ENCODE measurements around the gene TBC1D8.

DNA sequence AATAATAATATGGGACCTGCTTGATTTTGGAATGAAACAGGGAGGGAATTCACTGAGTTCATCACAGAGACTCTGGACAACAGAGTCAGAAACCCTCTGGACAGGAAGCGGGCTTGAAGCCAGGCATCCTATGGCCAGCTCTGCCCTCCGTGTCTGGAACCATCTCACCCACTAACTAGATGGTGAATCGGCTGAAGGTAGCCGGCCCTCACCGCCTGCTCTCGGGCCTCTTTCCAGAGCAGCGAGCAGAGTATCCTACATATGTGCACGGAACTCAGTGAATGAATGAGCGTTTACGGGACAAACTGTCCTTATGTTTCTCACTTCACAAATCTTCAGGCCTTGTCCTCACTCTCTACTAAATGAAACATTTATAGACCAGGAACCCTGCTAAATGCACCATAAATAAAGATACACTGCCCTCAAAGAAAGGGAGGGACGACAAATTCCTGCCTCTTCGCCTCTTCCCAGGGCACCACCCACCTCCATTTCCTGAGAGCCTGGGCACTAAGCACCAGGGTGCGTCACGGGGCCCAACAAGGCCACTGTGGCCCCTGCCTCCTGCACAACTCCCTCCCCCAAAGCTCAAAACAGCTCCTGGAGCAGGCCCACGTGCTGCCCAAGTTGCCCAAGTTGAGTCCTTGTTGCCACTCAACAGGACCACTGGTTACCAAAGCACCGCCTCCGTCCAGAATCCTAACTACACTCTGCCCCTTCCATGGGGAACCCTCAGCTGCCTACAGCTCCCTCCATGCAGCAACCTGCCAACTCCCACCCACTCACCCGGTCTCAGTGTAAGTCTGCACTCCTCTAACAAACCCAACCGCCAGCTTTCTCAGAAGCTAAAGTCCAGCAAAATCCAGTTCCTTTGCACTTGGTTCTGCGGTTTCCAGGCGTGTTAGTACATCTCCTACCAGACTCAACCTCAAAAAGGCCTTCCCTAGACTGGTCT is 1.7 kb downstream of the TBC1D8 start:
- TF ChIP-seq CTCF (IDR thresholded peaks at IDR 0.05) (no peak), POLR2AphosphoS5 (IDR thresholded peaks at IDR 0.05; ENCODE audit: low read depth, low read length) (no peak; the same call in none of the 2 replicates), SIN3A (IDR thresholded peaks at IDR 0.05; ENCODE audit: borderline replicate concordance, insufficient read depth, low read depth, low read length) (peak; percentile 27; the same call in 1 of the 2 replicates)
- TF ChIP-seq, protein P1, sequence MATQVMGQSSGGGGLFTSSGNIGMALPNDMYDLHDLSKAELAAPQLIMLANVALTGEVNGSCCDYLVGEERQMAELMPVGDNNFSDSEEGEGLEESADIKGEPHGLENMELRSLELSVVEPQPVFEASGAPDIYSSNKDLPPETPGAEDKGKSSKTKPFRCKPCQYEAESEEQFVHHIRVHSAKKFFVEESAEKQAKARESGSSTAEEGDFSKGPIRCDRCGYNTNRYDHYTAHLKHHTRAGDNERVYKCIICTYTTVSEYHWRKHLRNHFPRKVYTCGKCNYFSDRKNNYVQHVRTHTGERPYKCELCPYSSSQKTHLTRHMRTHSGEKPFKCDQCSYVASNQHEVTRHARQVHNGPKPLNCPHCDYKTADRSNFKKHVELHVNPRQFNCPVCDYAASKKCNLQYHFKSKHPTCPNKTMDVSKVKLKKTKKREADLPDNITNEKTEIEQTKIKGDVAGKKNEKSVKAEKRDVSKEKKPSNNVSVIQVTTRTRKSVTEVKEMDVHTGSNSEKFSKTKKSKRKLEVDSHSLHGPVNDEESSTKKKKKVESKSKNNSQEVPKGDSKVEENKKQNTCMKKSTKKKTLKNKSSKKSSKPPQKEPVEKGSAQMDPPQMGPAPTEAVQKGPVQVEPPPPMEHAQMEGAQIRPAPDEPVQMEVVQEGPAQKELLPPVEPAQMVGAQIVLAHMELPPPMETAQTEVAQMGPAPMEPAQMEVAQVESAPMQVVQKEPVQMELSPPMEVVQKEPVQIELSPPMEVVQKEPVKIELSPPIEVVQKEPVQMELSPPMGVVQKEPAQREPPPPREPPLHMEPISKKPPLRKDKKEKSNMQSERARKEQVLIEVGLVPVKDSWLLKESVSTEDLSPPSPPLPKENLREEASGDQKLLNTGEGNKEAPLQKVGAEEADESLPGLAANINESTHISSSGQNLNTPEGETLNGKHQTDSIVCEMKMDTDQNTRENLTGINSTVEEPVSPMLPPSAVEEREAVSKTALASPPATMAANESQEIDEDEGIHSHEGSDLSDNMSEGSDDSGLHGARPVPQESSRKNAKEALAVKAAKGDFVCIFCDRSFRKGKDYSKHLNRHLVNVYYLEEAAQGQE (IDR thresholded peaks at IDR 0.05; ENCODE audit: insufficient read depth in 1 of 2, low read depth in 2 of 2, low read length in 1 of 2), result no peak

Data from Panc1 (cell line).